Activated CD8-positive, alpha-beta T cell treated with anti-CD3 and anti-CD28 coated beads, Interleukin-2, amount 10 ng/mL, durations not matched to agents 7 days and 5 days (primary cell): ENCODE results near the gene EPN2. TPM values are rescaled to one million over a fixed set of nuclear protein-coding genes. Genes with fewer than 3 reads are reported as not detected.

Experiments used
- ATAC-seq: fragments of 150-1000 bp; cut with Tn5 transposase; one replicate; pipeline ENCODE4 v1.10.0; 2021; ENCODE audit warnings: moderate library complexity
- CTCF ChIA-PET: fragments of 350-600 bp; sonication (Branson Sonifier 250); formaldehyde crosslinking; loops from one replicate; lab custom pipeline; 2021; ENCODE audit warnings: antibody characterized with exemption; lab: Charles Lee
- POLR2A ChIA-PET: fragments of 350-600 bp; sonication (Branson Sonifier 250); formaldehyde crosslinking; loops from one replicate; lab custom pipeline; 2021; ENCODE audit warnings: antibody characterized with exemption; lab: Charles Lee
- DNase-seq: peaks from one replicate; pipeline ENCODE4 v3.0.0-alpha.2; 2020
- H3K27ac Mint-ChIP-seq: one replicate; pipeline ENCODE4 v1.8.0; 2021; ENCODE audit warnings: mild to moderate bottlenecking, mixed read lengths
- H3K27me3 Mint-ChIP-seq: one replicate; pipeline ENCODE4 v1.8.0; 2021; ENCODE audit warnings: low read depth, mixed read lengths
- H3K36me3 Mint-ChIP-seq: one replicate; pipeline ENCODE4 v1.8.0; 2021; ENCODE audit warnings: low read depth, mixed read lengths
- H3K4me1 Mint-ChIP-seq: one replicate; pipeline ENCODE4 v1.8.0; 2021; ENCODE audit warnings: low read depth, mixed read lengths
- H3K4me3 Mint-ChIP-seq: one replicate; pipeline ENCODE4 v1.8.0; 2021; ENCODE audit warnings: mild to moderate bottlenecking, mixed read lengths
- H3K9me3 Mint-ChIP-seq: one replicate; pipeline ENCODE4 v1.8.0; 2022; ENCODE audit warnings: mixed read lengths; ENCODE audit not compliant: insufficient read depth
- total RNA-seq, 2 experiments: library from RNA; stranded (reverse); gene quantifications; one replicate each; pipeline ENCODE4 v1.2.3, GENCODE V29; 2021

EPN2 gene
- total RNA-seq, 2 experiments from 2014 or later: 2.8 to 3.1 TPM

DNA sequence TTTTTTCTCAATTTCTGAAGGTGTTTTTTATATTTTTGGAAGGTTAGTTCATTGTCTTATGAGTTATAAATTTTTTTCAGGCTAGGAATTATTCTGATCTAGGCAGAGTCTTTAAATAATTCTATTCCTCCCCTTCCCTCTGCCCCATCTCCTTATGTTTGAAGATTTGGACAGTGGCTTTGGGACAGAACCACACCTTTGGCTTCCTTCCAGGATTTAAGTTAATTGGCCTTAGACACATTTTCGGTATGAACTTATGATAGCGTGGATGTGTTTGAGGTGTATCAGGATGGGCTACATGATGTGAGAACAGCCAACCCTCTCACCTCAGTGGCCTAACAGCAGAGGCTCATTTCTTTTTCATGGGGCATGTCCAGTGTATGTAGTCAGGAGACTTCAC, 24.3 kb downstream of the EPN2 start:
- H3K9me3 Mint-ChIP-seq: no peaks in the 10 kb centered on the region
- no peaks in the 10 kb centered on the region for H3K4me1 Mint-ChIP-seq
- ChIA-PET CTCF (no interaction called here), POLR2A (no interaction called here)
- peaks cover 31% of the 10 kb centered on the region for H3K27me3 Mint-ChIP-seq
- DNase-seq (no peak), ATAC-seq (no peak)
- no peaks in the 10 kb centered on the region for H3K36me3 Mint-ChIP-seq
- H3K27ac Mint-ChIP-seq: no peak overlapping the region
- no peak overlapping the region for H3K4me3 Mint-ChIP-seq

DNA sequence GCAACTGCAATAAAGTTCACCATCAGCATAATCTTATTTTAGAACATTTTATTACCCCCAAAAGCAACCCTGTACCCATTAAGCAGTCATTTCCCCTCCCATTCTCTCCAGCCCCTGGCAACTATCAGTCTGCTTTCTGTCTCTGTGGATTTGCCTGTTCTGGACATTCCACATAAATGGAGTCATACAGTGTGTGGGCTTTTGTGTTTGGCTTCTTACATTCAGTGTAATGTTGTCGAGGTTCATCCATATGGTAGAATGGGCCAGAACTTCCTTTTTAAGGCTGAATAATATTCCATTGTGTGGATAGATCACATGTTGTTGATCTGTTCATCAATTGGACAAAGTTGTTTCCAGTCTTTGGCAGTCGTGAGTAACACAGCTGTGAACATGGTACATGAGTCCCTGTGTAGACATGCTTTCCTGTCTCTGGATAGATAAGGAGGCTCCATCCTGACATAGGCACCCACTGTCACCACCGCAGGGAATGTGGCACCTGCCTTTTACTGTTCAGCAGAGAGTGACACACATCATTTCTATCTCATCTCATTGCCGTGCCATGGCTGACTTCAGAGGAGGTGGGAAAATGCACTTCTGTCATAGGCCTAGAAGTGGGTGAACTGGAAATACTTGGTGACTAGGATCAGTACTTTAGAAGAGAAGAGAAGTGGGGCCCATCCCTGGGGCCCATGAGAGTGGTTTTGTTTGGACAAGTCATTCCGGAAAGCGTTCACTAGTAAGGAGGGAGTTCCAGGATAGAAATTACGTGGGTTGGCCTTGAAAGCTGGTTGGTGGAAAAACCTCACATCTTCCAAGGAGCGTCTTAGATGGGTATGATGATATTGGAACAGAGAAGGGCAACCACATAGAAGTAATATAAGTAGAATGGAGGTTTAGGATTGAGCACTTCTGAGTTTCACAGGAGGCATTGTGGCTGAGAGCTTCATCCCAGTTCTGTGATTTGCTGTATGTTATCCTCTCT, 25.8 kb downstream of the EPN2 start:
- H3K27ac Mint-ChIP-seq: no peak overlapping the region
- ChIA-PET CTCF (no interaction called here), POLR2A (no interaction called here)
- ATAC-seq: no peak
- no peaks in the 10 kb centered on the region for H3K9me3 Mint-ChIP-seq
- no peaks in the 10 kb centered on the region for H3K4me1 Mint-ChIP-seq
- peaks cover 29% of the 10 kb centered on the region for H3K27me3 Mint-ChIP-seq
- no peak overlapping the region for H3K4me3 Mint-ChIP-seq
- no peak for DNase-seq
- H3K36me3 Mint-ChIP-seq: no peaks in the 10 kb centered on the region

DNA sequence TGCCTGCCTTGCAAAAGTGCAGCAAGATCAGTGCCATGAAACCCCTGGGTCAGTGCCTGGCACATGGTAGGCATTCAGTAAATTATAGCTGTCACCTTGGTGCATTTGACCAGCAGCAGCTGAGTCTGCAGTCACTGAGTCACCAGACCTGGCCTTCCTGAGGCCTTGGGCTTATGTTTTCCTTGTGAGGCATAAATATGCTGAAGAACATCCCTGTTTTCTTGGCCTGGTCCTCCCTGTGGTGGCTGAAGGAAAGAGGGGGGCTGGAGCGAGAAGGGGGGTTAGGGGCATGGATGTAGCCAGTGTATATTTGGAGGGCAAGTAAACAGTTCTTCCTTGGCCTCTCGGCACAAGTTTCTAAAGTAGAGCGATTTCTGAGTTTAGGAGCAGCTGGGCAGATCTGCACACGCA, 26.5 kb downstream of the EPN2 start:
- Mint-ChIP-seq H3K27me3 (peaks cover 28% of the 10 kb centered on the region), H3K27ac (no peak overlapping the region), H3K9me3 (no peaks in the 10 kb centered on the region), H3K4me1 (no peaks in the 10 kb centered on the region), H3K4me3 (no peak overlapping the region), H3K36me3 (no peaks in the 10 kb centered on the region)
- DNase-seq (no peak), ATAC-seq (no peak)
- CTCF ChIA-PET: no interaction called here
- POLR2A ChIA-PET: no interaction called here

DNA sequence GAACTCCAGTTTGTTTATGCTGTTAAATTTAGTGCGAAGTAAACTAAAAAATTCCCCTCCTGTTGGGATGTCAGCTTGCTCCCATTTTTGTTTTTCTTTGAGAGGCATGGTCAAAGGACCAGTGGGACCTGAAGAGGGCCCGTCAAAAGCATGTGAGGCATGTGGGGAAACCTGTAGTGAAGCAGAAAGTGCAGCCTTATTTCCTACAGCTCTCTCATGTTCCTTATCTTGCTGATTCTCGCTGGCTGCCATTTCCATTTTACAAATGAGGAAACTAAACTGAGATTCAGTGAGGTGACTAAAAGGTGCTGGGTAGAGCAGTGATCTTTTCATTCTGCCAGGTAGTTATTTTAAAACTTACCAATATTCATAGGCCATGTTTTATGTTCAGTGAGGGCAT, 27.1 kb downstream of the EPN2 start:
- Mint-ChIP-seq H3K27me3 (peaks cover 31% of the 10 kb centered on the region), H3K4me3 (no peak overlapping the region), H3K27ac (no peak overlapping the region), H3K4me1 (no peaks in the 10 kb centered on the region), H3K36me3 (no peaks in the 10 kb centered on the region), H3K9me3 (no peaks in the 10 kb centered on the region)
- CTCF ChIA-PET: no interaction called here
- POLR2A ChIA-PET: no interaction called here
- DNase-seq (no peak), ATAC-seq (no peak)

DNA sequence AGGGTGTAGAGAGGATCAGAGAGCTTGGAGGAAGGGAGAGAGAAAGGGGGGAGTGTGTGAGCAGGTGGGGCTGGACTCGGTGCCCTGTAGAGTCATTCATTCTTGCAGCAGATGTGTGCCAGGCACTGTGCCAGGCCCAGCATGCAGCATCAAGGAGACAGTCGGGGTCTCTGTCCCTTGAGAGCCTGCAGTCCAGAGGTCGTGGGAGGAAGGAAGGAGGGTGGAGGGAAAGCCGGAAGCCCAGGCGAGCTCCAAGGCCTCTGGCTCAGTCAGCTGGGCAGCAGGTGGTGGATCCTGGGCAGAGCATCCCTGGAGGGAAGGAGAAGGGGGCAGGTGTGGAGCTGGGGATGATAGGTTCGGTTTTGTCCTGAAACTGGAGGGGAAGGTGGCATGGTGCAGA, 27.5 kb downstream of the EPN2 start:
- Mint-ChIP-seq H3K27me3 (peaks cover 35% of the 10 kb centered on the region), H3K27ac (no peak overlapping the region), H3K4me1 (no peaks in the 10 kb centered on the region), H3K4me3 (no peak overlapping the region), H3K9me3 (no peaks in the 10 kb centered on the region), H3K36me3 (no peaks in the 10 kb centered on the region)
- CTCF ChIA-PET: no interaction called here
- DNase-seq: no peak
- no peak for ATAC-seq
- POLR2A ChIA-PET: no interaction called here

DNA sequence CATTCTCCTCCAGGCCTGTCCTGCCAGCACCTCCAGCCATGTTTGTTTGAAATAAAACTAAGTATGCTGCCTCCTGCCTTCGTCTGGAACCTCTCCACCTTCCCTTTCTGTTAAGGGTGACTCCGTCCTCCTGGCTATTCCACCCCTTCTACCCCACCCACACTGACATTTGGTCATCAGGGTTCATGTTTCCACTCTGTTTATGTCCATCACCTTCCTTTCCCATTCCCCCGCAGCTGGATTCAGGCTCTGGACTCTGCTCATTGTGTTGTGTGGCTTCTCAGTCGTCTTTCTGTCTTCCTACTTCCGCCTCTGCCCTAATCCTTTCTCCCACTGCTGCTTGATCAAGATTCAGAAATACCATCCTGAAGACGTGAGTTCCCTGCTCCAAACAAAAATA, 28.6 kb downstream of the EPN2 start:
- H3K36me3 Mint-ChIP-seq: no peaks in the 10 kb centered on the region
- ChIA-PET CTCF (no interaction called here), POLR2A (no interaction called here)
- no peak overlapping the region for H3K4me3 Mint-ChIP-seq
- no peaks in the 10 kb centered on the region for H3K9me3 Mint-ChIP-seq
- no peaks in the 10 kb centered on the region for H3K4me1 Mint-ChIP-seq
- DNase-seq (no peak), ATAC-seq (no peak)
- peaks cover 34% of the 10 kb centered on the region for H3K27me3 Mint-ChIP-seq
- no peak overlapping the region for H3K27ac Mint-ChIP-seq

DNA sequence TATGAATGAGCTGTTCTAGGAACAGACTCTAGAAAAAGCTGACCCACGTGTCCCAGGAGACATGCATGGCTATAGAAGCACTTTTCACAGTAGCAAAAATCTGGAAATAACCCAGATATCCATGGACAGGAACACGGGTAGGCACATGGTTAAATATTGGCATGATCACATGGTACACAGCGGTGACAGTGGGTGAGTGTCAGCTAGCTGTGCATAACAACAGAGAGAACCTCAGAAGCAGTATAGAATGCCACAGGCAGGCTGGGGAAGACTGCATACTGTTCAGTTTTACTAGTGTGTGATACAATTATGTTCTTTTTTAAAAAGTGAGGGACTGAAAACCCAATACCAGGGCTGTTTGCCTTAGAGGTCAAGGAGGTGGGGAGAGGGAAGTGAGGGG, 31.4 kb downstream of the EPN2 start:
- Mint-ChIP-seq H3K4me3 (no peak overlapping the region), H3K36me3 (no peaks in the 10 kb centered on the region), H3K27me3 (peaks cover 35% of the 10 kb centered on the region), H3K27ac (no peak overlapping the region), H3K9me3 (no peaks in the 10 kb centered on the region), H3K4me1 (no peaks in the 10 kb centered on the region)
- ATAC-seq: no peak
- DNase-seq: no peak
- ChIA-PET POLR2A (no interaction called here), CTCF (no interaction called here)

DNA sequence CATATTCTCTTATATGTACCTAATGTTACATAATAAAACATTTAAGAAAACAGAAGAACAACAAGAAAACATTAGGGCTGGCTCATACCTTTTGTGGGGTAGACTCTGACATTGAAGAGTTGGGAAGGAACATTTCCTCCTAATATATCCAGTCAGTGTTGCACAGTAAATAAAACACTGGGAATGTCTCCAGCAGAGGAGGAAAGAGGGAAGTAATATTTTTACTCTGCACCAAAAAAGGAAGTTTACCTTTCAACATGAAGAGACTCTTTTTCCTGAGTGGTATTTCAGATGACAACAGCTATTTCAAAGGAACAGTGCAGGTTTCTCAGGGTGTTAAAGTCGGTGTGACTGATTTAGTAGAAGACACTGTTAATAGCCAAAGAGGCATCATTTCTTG, 31.9 kb downstream of the EPN2 start:
- CTCF ChIA-PET: no interaction called here
- H3K4me1 Mint-ChIP-seq: no peaks in the 10 kb centered on the region
- ATAC-seq: no peak

DNA sequence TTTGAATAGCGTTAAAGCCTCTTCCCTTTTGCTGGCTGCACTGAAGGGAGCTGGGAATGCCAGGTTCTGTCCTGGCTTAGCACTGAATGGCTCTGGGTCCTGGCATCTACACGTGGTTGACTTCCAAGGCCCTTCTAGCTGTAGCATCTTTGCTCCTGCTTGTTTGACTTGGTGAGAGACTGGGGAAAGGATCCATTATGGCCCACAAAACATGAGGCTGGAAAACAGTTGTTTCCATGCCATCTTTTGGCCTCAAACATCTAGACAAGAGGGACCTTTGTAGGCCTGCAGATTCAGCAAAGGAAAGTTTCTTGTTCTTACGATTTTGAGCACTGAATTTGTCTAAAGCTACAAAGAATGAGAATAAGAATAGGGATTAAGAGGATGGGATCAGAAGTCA, 32.5 kb downstream of the EPN2 start:
- H3K4me1 Mint-ChIP-seq: no peaks in the 10 kb centered on the region
- ChIA-PET CTCF (no interaction called here), POLR2A (no interaction called here)
- no peak for ATAC-seq
- peaks cover 37% of the 10 kb centered on the region for H3K27me3 Mint-ChIP-seq
- no peak for DNase-seq
- H3K27ac Mint-ChIP-seq: no peak overlapping the region
- no peaks in the 10 kb centered on the region for H3K36me3 Mint-ChIP-seq
- no peak overlapping the region for H3K4me3 Mint-ChIP-seq
- H3K9me3 Mint-ChIP-seq: no peaks in the 10 kb centered on the region

More for the DNA sequence above, 31.9 kb downstream of the EPN2 start:
- DNase-seq: no peak
- no peaks in the 10 kb centered on the region for H3K9me3 Mint-ChIP-seq
- no peak overlapping the region for H3K27ac Mint-ChIP-seq
- POLR2A ChIA-PET: no interaction called here
- no peak overlapping the region for H3K4me3 Mint-ChIP-seq
- H3K36me3 Mint-ChIP-seq: no peaks in the 10 kb centered on the region
- H3K27me3 Mint-ChIP-seq: peaks cover 36% of the 10 kb centered on the region

DNA sequence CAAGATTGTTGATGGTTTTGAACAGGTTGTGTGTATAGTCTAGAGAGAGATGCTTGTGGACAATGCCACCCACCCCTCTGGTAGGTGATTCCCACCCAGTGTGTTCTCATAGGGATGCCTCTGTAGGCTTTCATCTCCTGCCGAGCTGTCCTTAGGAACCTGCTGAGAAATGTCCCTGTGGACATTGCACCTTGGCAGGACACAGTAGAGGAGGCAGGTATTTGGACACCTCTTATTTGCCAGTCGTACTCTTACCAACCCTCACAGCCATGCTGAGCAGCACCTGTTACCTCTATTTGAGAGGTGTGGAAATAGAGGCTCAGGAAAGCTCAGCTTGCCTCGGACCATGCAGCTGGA, 33.2 kb downstream of the EPN2 start:
- no peak overlapping the region for H3K4me3 Mint-ChIP-seq
- peaks cover 39% of the 10 kb centered on the region for H3K27me3 Mint-ChIP-seq
- no peaks in the 10 kb centered on the region for H3K9me3 Mint-ChIP-seq
- DNase-seq: no peak
- CTCF ChIA-PET: no interaction called here
- no peak for ATAC-seq
- POLR2A ChIA-PET: no interaction called here
- no peaks in the 10 kb centered on the region for H3K4me1 Mint-ChIP-seq
- no peak overlapping the region for H3K27ac Mint-ChIP-seq
- H3K36me3 Mint-ChIP-seq: no peaks in the 10 kb centered on the region

DNA sequence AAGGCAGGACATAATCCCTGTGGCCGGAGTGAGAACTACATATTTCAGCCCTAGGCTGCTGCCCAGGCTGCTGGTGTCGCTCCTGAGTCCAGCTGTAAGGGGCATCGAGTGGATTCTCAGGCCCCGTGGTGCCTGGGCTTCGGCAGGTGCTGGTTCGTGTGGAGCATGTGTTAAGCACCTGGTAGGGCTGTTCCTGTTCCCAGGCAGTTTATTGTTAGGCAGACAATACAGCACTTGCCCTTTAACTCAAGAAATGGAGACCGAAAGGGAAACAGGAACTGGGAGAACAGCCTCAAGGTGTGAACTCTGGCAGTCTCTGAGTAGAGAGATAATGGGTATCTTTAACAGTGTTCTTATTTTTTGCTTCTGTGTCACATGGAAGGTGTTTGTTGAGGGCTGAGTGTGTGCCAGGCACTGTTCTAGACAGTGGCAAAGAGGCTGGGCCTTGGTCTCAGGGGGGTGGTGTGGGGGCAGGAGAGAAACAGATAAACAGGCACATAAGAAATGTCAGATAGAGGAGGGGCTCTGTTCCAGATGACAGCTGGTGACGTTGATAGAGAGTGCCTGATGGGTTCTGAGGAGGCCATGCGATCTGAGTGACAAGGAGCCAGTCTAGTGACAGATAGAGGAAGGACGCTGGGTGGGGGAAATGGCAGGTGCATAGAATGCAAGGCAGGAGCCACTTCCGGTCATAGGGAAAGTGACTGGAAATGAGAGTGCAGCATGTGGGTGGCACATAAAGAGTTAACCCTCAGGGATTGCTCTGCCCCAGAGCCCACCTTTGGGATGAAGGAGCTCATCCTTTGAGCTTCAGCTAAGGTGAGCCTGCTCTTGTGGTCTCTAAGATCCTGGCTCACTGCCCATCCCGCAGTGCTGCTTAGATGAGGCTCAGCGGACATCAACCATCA, 33.8 kb downstream of the EPN2 start:
- H3K4me3 Mint-ChIP-seq: no peak overlapping the region
- H3K27me3 Mint-ChIP-seq: peaks cover 35% of the 10 kb centered on the region
- ATAC-seq (no peak), DNase-seq (no peak)
- H3K27ac Mint-ChIP-seq: no peak overlapping the region
- no peaks in the 10 kb centered on the region for H3K36me3 Mint-ChIP-seq
- ChIA-PET CTCF (no interaction called here), POLR2A (no interaction called here)
- no peaks in the 10 kb centered on the region for H3K9me3 Mint-ChIP-seq
- H3K4me1 Mint-ChIP-seq: no peaks in the 10 kb centered on the region

DNA sequence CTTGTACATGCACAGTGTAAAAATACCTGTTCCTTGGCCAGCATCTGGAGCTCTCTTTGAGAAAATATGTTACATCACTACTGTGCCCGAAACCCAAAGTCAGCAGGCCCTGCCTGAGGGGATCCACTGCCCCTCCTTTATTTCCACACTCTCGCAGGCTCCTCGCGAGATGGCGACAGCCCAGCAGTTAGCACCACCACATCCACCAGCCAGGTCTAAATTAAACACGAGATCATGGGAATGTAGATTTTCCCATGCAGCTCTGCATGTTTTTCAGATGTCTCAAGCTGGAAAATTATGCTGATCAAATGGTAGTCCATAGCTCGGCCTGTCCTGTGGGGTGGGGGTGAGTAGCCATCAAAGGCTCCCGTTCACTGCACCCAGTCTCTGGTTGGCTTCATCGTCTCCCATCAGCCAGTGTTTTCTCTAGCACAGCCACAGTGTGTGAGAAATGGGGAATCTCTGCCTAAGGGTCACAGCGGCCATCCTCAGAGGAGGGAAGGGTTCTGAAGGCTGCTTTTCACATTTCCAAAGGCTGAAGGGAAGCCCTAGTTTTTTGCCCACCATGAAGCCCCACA, 34.7 kb downstream of the EPN2 start:
- DNase-seq (no peak), ATAC-seq (no peak)
- Mint-ChIP-seq H3K36me3 (no peaks in the 10 kb centered on the region), H3K9me3 (no peaks in the 10 kb centered on the region), H3K27ac (no peak overlapping the region), H3K4me1 (no peaks in the 10 kb centered on the region), H3K27me3 (peaks cover 33% of the 10 kb centered on the region), H3K4me3 (no peak overlapping the region)
- ChIA-PET CTCF (no interaction called here), POLR2A (interaction anchor here (0.7 kb wide), 1 partner anchor 18 kb away, joined by 3 read pairs; no protein-coding TSS in a partner anchor)
